ENCODE measurements around the gene PEX5L.

Gene PEX5L

DNA sequence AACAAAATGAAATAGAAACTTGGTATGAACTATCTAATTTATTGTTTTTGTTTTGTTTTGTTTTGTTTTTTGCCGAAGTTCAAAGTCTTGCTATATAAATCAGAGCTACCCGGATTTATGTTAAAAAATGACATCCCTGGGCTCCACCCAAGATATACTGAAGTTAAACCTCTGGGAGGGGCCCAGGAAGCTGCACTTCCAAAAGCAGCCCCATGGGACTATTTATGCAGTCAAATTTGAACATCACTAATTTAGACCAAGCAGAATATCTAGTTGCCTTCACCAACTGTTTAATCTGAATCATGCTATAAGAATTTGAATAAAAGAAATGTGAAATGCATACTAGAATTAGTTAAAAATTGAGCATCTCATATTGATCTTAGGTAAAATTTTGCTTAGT is 32.2 kb downstream of the PEX5L start:
- DNase-seq, result no peak

GRCh38 chr3:180002006-180002405 is 34.7 kb downstream of the PEX5L start:
- no peak for DNase-seq

DNA sequence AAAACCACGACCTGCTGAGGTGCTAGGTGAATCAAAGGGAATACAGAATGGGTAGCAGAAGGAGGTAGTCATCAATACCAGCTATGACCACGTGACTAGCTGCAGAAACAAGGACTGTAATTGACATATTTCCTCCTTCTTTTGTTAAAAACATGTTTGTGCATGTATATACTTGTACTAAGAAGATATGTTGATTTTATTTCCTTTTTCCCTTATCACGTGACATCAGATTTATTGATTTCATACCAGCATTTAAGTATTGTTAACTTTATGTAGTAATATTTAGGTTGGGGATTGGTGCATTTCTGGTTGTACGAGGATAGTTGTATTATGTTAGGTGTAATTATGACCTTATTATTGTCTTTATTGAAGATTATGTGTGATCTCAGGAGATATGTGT is 36.2 kb downstream of the PEX5L start:
- no peak for DNase-seq

DNA sequence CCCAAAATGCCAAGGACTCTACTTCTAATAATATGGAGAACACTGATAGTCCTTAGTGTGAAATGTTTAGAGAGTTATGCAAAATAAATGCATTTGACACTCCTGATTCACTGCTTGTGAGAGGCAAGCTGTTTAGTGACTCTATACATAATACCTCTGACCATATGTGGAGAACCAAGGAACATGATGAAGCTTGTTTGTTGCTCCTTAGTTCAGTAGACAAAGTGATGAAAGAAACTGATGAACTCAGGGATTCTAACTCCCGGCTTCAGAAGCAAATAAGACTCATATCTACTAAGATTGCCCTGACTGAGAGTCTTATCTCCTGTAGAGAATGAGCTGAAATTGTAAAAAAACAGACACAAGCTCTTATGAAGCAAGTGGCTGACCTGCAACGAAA is 41.3 kb downstream of the PEX5L start:
- DNase-seq, result no peak

DNA sequence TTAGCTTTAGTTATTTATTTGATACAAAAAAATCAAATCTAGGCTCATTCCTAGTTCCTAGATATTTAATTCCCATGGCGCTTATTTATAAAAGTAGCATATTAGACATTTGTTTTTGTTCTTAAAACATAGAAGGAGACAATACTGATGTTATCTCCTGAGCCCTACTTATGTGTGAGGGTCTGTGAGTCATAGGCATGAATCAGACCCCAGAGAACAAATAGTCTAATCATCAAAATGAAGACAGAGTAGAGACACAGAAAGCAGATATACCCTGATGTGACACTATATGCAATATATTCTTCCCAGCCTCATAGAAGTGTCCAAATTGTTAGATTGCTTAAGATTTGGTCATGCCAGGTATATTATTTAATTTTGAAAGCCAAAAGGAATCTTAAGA is 44.9 kb downstream of the PEX5L start:
- DNase-seq, result no peak

- DNase-seq, result no peak
Measured at GRCh38 chr3:179991104-179991503, 45.6 kb downstream of the PEX5L start.

DNA sequence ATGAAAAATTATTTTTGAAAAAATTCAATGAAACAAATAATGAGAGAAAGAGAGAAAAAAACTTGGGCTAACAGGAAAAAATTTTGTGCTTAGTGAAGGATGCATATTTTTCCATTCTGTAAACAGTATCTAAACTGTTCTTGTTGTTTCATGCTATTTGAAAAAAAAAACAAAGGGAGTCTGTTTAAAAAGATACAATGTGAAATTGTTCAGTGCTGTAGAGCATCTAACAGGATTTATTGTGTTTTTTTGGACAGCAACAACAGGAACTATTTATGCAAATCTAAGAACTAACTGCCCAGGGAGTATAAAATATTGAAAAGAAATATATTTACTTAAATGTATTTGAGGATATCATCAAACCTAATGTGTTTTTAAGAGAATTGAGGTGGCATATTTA is 55.1 kb downstream of the PEX5L start:
- no peak for DNase-seq

GRCh38 chr3:179977356-179977755 is 59.4 kb downstream of the PEX5L start:
- no peak for DNase-seq

- DNase-seq, result no peak
Measured at GRCh38 chr3:179973931-179974361, 62.8 kb downstream of the PEX5L start.

DNA sequence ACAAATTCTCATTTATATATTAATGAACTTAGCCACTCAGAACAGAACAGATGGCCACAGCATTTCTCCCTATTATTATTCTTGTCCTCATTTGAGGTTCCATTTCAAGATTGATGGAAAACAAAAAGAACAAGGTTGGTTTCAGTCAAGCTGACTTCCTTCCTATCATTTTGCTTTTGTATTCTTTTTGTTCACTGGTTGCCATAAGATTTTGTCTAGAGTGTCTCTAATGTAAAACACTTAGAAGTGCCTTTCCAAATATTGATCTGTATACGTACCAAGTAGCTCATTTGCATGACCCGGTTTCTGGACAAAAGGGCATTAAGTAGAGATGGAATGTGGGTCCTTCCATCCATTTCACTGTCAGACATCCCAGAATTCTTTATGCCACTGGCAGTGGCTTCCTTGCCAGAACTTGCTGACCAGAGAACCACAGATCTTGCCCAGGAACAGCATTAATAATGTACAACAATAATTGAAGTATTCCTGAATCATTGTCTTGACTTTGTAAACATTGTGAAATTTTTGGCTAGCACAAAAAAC is 63.8 kb downstream of the PEX5L start:
- no peak for DNase-seq

GRCh38 chr3:179971280-179971679 is 65.5 kb downstream of the PEX5L start:
- DNase-seq, result no peak

DNA sequence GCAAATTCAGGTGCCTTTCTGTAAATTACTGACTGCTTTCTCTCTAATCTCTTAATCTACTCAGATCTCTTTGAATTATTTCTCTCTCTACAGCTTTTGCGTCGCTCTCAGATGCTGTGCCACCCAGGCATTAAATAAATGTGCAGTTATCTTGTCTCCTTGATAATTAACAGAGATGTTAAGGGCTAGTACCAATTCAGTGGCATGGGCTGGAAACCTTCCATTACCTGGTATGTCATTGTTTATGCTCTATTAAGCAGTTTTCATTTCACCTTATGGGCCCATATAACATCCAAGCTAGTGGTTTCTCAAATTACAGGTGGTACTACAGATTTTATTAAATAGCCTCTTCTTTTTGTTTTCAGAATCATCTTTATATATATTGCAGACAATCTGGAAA is 66.0 kb downstream of the PEX5L start:
- DNase-seq, result no peak

DNA sequence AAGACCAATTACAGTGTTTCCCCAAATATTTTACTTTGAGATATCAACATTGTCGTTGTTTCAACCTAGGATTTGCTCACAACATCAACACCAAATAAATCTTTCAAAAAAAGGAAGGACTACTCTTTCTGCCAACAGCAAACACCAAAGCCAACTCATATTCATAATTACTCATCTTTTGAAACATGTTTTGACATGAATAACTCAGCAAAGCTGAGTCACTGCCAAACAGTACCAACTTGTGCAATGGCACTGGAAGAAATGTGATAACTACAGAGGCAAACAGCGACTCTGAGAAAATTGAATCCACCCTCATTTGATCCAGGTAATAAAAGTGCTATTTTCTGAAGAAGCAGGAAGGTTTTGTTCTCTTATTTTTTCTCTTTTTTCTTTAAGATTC is 67.2 kb downstream of the PEX5L start:
- DNase-seq, result no peak

GRCh38 chr3:179967622-179968021 is 69.1 kb downstream of the PEX5L start:
- DNase-seq, result no peak

- no peak for DNase-seq
Measured at GRCh38 chr3:179964890-179965289, 71.8 kb downstream of the PEX5L start.

GRCh38 chr3:179962629-179963387 is 73.9 kb downstream of the PEX5L start:
- DNase-seq, result no peak

GRCh38 chr3:179961703-179962078 is 75.0 kb downstream of the PEX5L start:
- peak; percentile 26 for DNase-seq

- DNase-seq, result no peak
Measured at GRCh38 chr3:179961071-179961702, 75.5 kb downstream of the PEX5L start.

GRCh38 chr3:179958759-179959158 is 78.0 kb downstream of the PEX5L start:
- no peak for DNase-seq

GRCh38 chr3:179958143-179958542 is 78.6 kb downstream of the PEX5L start:
- no peak for DNase-seq

- DNase-seq, result no peak
Measured at GRCh38 chr3:179957264-179957845, 79.4 kb downstream of the PEX5L start.

DNA sequence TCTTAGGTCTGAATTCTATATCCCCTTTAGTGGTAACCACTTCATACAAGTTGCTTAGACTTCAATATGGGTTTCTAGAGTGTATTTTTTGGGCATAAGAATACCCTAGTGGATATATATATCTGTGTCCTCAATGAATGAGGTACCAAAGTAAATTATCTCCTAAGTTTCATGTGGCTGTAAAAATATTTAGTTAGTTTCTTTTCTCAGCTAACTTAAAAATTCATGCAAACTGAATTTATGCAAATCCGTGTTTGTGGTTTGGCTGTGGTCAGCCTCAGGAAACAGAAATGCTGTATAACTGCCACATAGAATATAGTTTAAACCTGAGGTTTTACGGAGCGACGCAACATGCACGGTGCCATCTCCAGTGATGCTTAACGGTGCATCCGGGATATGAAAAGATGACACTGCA is 80.3 kb downstream of the PEX5L start:
- DNase-seq, result no peak

- no peak for DNase-seq
Measured at GRCh38 chr3:179955809-179956208, 80.9 kb downstream of the PEX5L start.

- no peak for DNase-seq
Measured at GRCh38 chr3:179955286-179955685, 81.5 kb downstream of the PEX5L start.
